Fibroblast of pulmonary artery (primary cell): ENCODE results near the gene C9orf85.

ENCODE experiments used
- DNase-seq: peaks from one replicate; pipeline ENCODE4 v3.0.0-alpha.2; 2010; ENCODE audit warnings: low read depth
- H3K4me3 ChIP-seq: replicated peaks from 2 replicates; pipeline ENCODE4 v1.5.1; 2011; ENCODE audit warnings: low read depth, mild to moderate bottlenecking, control low read depth, low read length, moderate library complexity
- TF ChIP-seq, protein P1 (sequence below): IDR thresholded peaks from 2 replicates; pipeline ENCODE4 v1.5.1; 2011; ENCODE audit warnings: mild to moderate bottlenecking, control low read depth, low read length, inconsistent platforms; ENCODE audit errors: missing control alignments

The C9orf85 gene, protein sequence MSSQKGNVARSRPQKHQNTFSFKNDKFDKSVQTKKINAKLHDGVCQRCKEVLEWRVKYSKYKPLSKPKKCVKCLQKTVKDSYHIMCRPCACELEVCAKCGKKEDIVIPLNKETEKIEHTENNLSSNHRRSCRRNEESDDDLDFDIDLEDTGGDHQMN

DNA sequence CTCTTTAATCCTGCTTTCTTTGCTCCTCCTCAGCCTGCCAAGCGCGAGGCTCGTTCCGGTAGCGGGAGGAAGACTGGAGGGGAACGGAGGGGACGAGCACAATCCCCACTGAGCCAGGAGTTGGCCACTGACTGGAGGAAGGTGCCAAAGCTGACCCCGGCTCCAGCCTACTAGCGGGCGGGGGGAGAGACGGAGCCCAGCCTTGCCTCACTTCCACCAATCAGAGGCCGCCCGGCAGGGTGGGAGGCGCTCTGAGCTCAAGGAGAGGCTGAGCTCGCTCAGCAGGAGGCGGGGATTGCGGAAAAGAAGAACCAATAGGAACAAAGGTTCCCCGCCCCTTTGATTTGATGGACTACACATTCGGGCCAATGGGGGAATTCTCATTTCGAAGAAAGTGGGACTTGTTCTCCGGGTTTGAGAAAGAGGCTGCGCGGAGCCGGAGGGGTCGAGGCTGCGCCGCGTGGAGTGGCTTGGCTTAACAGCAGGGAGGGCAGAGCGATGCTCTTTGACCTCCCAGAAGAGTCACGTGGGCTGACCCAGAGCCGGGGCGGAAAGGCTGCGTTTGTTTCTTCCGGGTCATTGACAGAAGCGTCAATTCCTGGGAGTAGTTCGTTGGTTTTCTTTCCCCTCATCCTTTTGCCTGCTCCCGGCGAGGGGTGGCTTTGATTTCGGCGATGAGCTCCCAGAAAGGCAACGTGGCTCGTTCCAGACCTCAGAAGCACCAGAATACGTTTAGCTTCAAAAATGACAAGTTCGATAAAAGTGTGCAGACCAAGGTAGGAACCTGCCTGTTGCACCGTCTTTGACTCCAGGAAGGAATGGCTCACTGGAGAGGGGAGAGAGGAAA is at the start of gene C9orf85, which contains the start of gene ABHD17B:
C9orf85 (plus strand) TSS at position 579 of the 847 bp plus-strand sequence; CDS start at position 675, 96 bp downstream.
ABHD17B (minus strand) TSS at position 133 of the 847 bp plus-strand sequence. CDS start 36,113 bp downstream, outside the sequence.
- DNase-seq: peak; percentile 99
- H3K4me3 ChIP-seq: peak within 1 kb of the TSS; percentile 93
- TF ChIP-seq, protein P1, sequence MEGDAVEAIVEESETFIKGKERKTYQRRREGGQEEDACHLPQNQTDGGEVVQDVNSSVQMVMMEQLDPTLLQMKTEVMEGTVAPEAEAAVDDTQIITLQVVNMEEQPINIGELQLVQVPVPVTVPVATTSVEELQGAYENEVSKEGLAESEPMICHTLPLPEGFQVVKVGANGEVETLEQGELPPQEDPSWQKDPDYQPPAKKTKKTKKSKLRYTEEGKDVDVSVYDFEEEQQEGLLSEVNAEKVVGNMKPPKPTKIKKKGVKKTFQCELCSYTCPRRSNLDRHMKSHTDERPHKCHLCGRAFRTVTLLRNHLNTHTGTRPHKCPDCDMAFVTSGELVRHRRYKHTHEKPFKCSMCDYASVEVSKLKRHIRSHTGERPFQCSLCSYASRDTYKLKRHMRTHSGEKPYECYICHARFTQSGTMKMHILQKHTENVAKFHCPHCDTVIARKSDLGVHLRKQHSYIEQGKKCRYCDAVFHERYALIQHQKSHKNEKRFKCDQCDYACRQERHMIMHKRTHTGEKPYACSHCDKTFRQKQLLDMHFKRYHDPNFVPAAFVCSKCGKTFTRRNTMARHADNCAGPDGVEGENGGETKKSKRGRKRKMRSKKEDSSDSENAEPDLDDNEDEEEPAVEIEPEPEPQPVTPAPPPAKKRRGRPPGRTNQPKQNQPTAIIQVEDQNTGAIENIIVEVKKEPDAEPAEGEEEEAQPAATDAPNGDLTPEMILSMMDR: no peak

DNA sequence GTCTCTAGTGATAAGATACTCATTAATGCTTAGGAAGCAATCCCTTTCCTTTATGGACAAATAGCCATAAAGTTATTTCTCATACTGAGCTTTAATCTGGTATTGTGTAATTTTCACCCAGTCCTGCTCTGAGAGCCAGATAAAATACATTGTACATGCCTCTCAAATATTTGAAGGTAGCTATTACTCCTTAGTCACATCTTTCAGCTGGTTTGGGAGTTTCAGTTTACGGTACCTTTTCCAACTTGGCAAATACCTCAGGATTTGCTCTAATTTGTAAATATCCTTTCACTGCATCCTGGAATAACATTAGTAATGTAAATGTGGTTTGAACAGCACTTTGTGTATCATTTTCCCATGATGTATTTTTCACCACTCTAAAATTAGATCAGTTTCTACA is 47.8 kb upstream of the C9orf85 start:
- H3K4me3 ChIP-seq: no peak overlapping the region
- TF ChIP-seq, protein P1: no peak
- DNase-seq: peak; percentile 39

DNA sequence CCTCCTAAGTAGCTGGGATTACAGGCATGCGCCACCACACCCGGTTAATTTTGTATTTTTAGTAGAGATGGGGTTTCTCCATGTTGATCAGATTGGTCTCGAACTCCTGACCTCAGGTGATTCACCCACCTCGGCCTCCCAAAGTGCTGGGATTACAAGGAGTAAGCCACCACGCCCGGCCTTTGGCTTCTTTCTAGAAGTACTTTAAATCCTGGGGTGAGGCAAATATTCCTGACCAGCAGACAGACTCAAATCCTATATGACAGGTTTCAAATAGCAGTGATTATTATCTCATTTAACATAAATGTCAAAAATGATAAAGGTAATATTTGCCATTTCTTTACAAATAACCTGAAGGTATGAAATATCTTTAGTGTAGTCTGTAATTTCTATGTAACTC is 36.1 kb upstream of the C9orf85 start:
- no peak overlapping the region for H3K4me3 ChIP-seq
- TF ChIP-seq, protein P1: no peak
- no peak for DNase-seq

DNA sequence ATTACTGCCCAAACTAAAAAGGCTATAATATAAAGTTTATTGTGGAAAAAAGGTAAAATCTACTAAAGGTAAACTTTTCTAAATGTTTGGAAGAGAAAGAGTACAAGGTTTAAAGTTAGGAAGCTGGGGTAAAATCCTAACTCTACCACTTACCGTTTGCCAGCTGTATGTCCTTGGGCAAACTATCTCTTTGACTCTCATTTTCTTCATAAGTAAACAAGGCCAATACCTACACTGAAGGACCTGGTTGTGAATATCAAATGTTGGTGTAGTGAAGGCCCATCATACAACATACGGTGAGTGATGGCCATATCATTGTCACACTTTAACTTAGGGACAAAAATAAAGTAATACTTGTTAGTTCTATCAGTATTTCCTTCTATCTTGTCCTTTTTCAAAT is 35.3 kb upstream of the C9orf85 start:
- H3K4me3 ChIP-seq: no peak overlapping the region
- TF ChIP-seq, protein P1: no peak
- DNase-seq: no peak

DNA sequence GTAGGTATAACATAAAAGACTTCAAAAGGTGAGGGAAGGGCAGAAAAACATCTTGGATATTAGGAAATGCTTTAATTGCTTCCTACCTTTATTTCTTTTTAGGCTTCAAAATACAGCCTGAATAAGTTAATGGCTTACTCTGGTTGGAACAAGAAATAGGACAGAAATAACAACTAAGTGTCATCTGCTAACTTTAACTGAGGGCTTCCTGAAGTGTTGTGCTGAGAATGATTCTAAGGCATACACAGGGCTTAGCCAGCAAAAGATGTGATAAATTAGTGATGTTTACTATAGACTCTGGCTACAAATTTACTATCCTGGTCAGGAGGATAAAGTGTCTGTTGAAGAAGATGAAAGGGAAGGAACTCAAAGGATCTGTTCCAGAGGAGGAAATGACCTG is 34.6 kb upstream of the C9orf85 start:
- DNase-seq: no peak
- H3K4me3 ChIP-seq: no peak overlapping the region
- TF ChIP-seq, protein P1: no peak

DNA sequence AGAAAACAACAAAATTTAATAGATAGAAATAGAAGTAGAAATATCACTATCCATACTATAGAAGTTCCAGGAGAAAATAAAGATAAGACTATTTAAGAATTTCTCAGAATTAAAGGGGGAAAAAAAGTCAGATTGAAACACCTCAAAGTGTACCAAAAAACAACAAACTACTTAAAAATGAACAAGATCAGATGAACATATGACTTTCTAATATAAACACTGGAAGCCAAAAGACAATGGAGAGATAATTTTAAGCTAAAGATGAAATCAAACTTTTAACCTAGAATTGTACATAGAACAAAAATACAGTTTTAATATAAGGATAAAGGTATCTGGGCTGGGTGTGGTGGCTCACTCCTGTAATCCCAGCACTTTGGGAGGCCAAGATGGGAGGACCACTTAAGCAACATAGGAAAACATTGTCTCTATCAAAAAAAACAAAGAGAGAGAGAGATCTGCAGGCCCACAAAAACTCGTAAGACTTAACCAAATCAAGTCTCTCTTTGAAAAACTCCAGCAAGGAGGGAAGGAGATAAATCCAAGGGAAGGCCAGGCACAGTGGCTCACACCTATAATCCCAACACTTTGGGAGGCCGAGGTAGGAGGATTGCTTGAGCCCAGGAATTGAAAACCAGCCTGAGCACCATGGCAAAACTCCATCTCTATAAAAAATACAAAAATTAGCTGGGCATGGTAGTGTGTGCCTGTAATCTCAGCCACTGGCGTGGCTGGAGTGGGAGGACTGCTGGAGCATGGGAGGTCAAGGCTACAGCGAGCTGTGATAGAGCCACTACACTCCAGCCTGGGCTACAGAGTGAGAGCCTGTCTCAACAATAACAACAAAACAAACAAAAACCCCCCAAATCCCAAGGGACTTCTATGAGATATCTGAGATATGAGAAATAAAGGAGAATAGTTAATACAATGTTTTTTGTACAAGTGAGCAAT is 32.8 kb upstream of the C9orf85 start:
- no peak overlapping the region for H3K4me3 ChIP-seq
- TF ChIP-seq, protein P1: no peak
- DNase-seq: no peak
